ENCODE results near the gene KYNU. TPM values are rescaled to one million over a fixed set of nuclear protein-coding genes. Genes with fewer than 3 reads are reported as not detected.

Gene KYNU
- total and polyA plus RNA-seq, 10 of the 15 experiments (the other 5 are each of a cell fraction or from before 2014, with no cell fraction given) = 31.3 to 101 (median 38.3) TPM

GRCh38 chr2:142992840-142993239 is 115.4 kb downstream of the KYNU start:
- DNase-seq (ENCODE audit: low read depth, low spot score) (no peak), FAIRE-seq (no peak), ATAC-seq (no peak)
- H3K36me3 ChIP-seq (ENCODE audit: control insufficient read depth in 2 of 2, insufficient read depth in 2 of 2, low read length in 1 of 2) = no peaks in the 10 kb centered on the region
- H4K20me1 ChIP-seq (ENCODE audit: control insufficient read depth, insufficient read depth) = no peaks in the 10 kb centered on the region
- H3K9ac ChIP-seq (ENCODE audit: control insufficient read depth, insufficient read depth, low read length) = no peak overlapping the region
- BruUV-seq (replicated peaks) = no TSS peak
- CTCF ChIA-PET = interaction anchor here (1.0 to 9.8 kb wide), 8 partner anchors 10 to 310 kb away, joined by 3 to 124 read pairs (median 4); partner anchors contain the start of gene KYNU
- no peaks in the 10 kb centered on the region for H3K9me3 ChIP-seq (replicated peaks; ENCODE audit: control insufficient read depth, insufficient read depth, low read length)
- no peaks in the 10 kb centered on the region for H3K79me2 ChIP-seq (ENCODE audit: control insufficient read depth, insufficient read depth, low read length)
- POLR2A ChIA-PET = no interaction called here
- SMC1A ChIA-PET (ENCODE audit: uncharacterized antibody, unreplicated experiment) = interaction anchor here (1.5 to 1.8 kb wide), 2 partner anchors 10 to 12 kb away, joined by 6 to 8 read pairs; no protein-coding TSS in a partner anchor
- H3K27ac ChIP-seq (ENCODE audit: control insufficient read depth, insufficient read depth) = no peak overlapping the region
- WGBS (ENCODE audit: insufficient coverage, insufficient replicate concordance, low lambda C conversion rate, missing lambda C conversion rate) = 95% methylated on average over 4 of the region's 4 CpGs
- H3K27me3 ChIP-seq (replicated peaks in 1 of 2; ENCODE audit: control insufficient read depth in 2 of 2, insufficient read depth in 2 of 2, low read length in 1 of 2) = no peaks in the 10 kb centered on the region
- peaks cover 5% of the 10 kb centered on the region; the same call in 1 of the 2 replicates for H3K4me1 ChIP-seq (ENCODE audit: control insufficient read depth, insufficient read depth, low read length)
- no peak overlapping the region for H3K4me2 ChIP-seq (ENCODE audit: control insufficient read depth, insufficient read depth)
- intact Hi-C loops (cut with micrococcal nuclease; ENCODE audit: unreplicated experiment) = no loop called here
- H3K4me3 ChIP-seq = no peak overlapping the region
- no peak for TF ChIP-seq EP300 (IDR thresholded peaks at IDR 0.05; ENCODE audit: borderline replicate concordance in 1 of 2, control insufficient read depth in 1 of 2, low read depth in 2 of 2, low read length in 2 of 2)
- no peak for TF ChIP-seq HCFC1 (IDR thresholded peaks at IDR 0.05; ENCODE audit: low read length)
- no peak overlapping the region for H2AFZ ChIP-seq (ENCODE audit: control insufficient read depth, low read depth, low read length)
- RAD21 ChIA-PET (ENCODE audit: unreplicated experiment) = no interaction called here
- in situ Hi-C loops (cut with MboI) = loop anchor here (5.0 to 25.0 kb wide), 2 partner anchors 311 to 706 kb away; no protein-coding TSS in a partner anchor

GRCh38 chr2:142993771-142994170 is 116.3 kb downstream of the KYNU start:
- no peaks in the 10 kb centered on the region for H3K27me3 ChIP-seq (replicated peaks in 1 of 2; ENCODE audit: control insufficient read depth in 2 of 2, insufficient read depth in 2 of 2, low read length in 1 of 2)
- no peak overlapping the region for H3K27ac ChIP-seq (ENCODE audit: control insufficient read depth, insufficient read depth)
- H3K4me3 ChIP-seq = no peak overlapping the region
- intact Hi-C loops (cut with micrococcal nuclease; ENCODE audit: unreplicated experiment) = no loop called here
- no peaks in the 10 kb centered on the region for H4K20me1 ChIP-seq (ENCODE audit: control insufficient read depth, insufficient read depth)
- ChIA-PET RAD21 (ENCODE audit: unreplicated experiment) (interaction anchor here (0.8 to 1.2 kb wide), 2 partner anchors 13 to 14 kb away, joined by 3 to 5 read pairs; no protein-coding TSS in a partner anchor), CTCF (interaction anchor here (1.0 to 9.8 kb wide), 7 partner anchors 10 to 310 kb away, joined by 3 to 124 read pairs (median 4); no protein-coding TSS in a partner anchor), POLR2A (no interaction called here), SMC1A (ENCODE audit: uncharacterized antibody, unreplicated experiment) (interaction anchor here (0.7 to 1.8 kb wide), 6 partner anchors 11 to 310 kb away, joined by 3 to 8 read pairs (median 4); no protein-coding TSS in a partner anchor)
- DNase-seq (ENCODE audit: low read depth, low spot score) (no peak), FAIRE-seq (no peak), ATAC-seq (no peak)
- TF ChIP-seq CHD2 (IDR thresholded peaks at IDR 0.05; ENCODE audit: borderline replicate concordance, low read depth, low read length) (no peak), SMAD5 (IDR thresholded peaks at IDR 0.05; ENCODE audit: low read depth) (no peak), ZBTB40 (IDR thresholded peaks at IDR 0.05; ENCODE audit: borderline replicate concordance) (no peak), ZNF384 (IDR thresholded peaks at IDR 0.05; ENCODE audit: borderline replicate concordance, low read depth, low read length) (no peak), STAT1 (conservative IDR thresholded peaks at IDR 0.05) (no peak), TCF3 (IDR thresholded peaks at IDR 0.05; ENCODE audit: borderline replicate concordance, insufficient read depth, low read depth, low read length) (no peak), HDAC2 (IDR thresholded peaks at IDR 0.05) (no peak), PAX5 (IDR thresholded peaks at IDR 0.05; ENCODE audit: borderline replicate concordance, low read depth, low read length) (no peak), SREBF1 (IDR thresholded peaks at IDR 0.05; ENCODE audit: low read length) (no peak)
- no peaks in the 10 kb centered on the region for H3K36me3 ChIP-seq (ENCODE audit: control insufficient read depth in 2 of 2, insufficient read depth in 2 of 2, low read length in 1 of 2)
- no peaks in the 10 kb centered on the region for H3K9me3 ChIP-seq (replicated peaks; ENCODE audit: control insufficient read depth, insufficient read depth, low read length)
- no TSS peak for BruUV-seq (replicated peaks)
- H3K9ac ChIP-seq (ENCODE audit: control insufficient read depth, insufficient read depth, low read length) = no peak overlapping the region
- H2AFZ ChIP-seq (ENCODE audit: control insufficient read depth, low read depth, low read length) = no peak overlapping the region
- H3K4me1 ChIP-seq (ENCODE audit: control insufficient read depth, insufficient read depth, low read length) = peaks cover 5% of the 10 kb centered on the region; the same call in 1 of the 2 replicates
- 95% methylated on average over 2 of the region's 2 CpGs for WGBS (ENCODE audit: insufficient coverage, insufficient replicate concordance, low lambda C conversion rate, missing lambda C conversion rate)
- no peaks in the 10 kb centered on the region for H3K79me2 ChIP-seq (ENCODE audit: control insufficient read depth, insufficient read depth, low read length)
- H3K4me2 ChIP-seq (ENCODE audit: control insufficient read depth, insufficient read depth) = no peak overlapping the region
- in situ Hi-C loops (cut with MboI) = loop anchor here (5.0 to 25.0 kb wide), 2 partner anchors 311 to 706 kb away; no protein-coding TSS in a partner anchor
